ENCODE data around the gene FOXN1. TPM values are rescaled to one million over a fixed set of nuclear protein-coding genes. Genes with fewer than 3 reads are reported as not detected.

FOXN1 gene
- total and polyA plus RNA-seq, 2 of the 4 experiments (the other 2 are of a cell fraction), result not detected

GRCh38 chr17:28501421-28502284 is 4.5 kb upstream of the FOXN1 start:
- no TSS peak for BruUV-seq (replicated peaks)
- in situ Hi-C loops (cut with MboI; ENCODE audit: low sequenced_read_pairs), result no loop called here
- H4K5ac ChIP-seq (ENCODE audit: low read depth, low read length), result no peak overlapping the region

More at GRCh38 chr17:28501421-28502284, 4.5 kb upstream of the FOXN1 start:
- Histone ChIP-seq H3K56ac (ENCODE audit: extremely low read depth, insufficient read depth, low read length) (no peak overlapping the region), H3K9me1 (ENCODE audit: insufficient read depth, low read length) (no peaks in the 10 kb centered on the region), H2AK9ac (replicated peaks; ENCODE audit: low read depth, low read length, poor library complexity) (no peak overlapping the region), H3K27me3 (ENCODE audit: control insufficient read depth, insufficient read depth, low read length) (peaks cover 66% of the 10 kb centered on the region), H3K9me3 (ENCODE audit: control insufficient read depth, insufficient read depth, low read length) (no peaks in the 10 kb centered on the region), H3K4me3 (ENCODE audit: insufficient read depth, low read depth, low read length) (no peak overlapping the region), H2AFZ (replicated peaks; ENCODE audit: low read length, poor library complexity) (peak overlapping the region; percentile 33), H3K79me1 (ENCODE audit: low read depth in 1 of 2, low read length in 2 of 2) (no peaks in the 10 kb centered on the region), H4K20me1 (ENCODE audit: insufficient read depth, low read length) (no peaks in the 10 kb centered on the region), H3K4me2 (ENCODE audit: low read depth, low read length) (no peak overlapping the region), H3K14ac (replicated peaks; ENCODE audit: low read depth, low read length) (no peak overlapping the region), H2AK5ac (ENCODE audit: low read depth, low read length) (no peak overlapping the region), H3K36me3 (ENCODE audit: control insufficient read depth, insufficient read depth, low read length) (no peaks in the 10 kb centered on the region), H4K8ac (ENCODE audit: low read depth in 2 of 2, low read length in 2 of 2) (no peak overlapping the region), H3K9ac (ENCODE audit: low read depth, low read length) (no peak overlapping the region), H2BK20ac (ENCODE audit: low read depth, low read length) (no peak overlapping the region), H3K27ac (ENCODE audit: insufficient read depth, low read length) (no peak overlapping the region), H3K4me1 (ENCODE audit: control insufficient read depth, insufficient read depth, low read length) (no peaks in the 10 kb centered on the region), H2BK15ac (ENCODE audit: low read depth, low read length) (no peak overlapping the region), H2BK5ac (ENCODE audit: low read depth, low read length, poor library complexity, severe bottlenecking) (no peak overlapping the region), H3K4ac (ENCODE audit: low read depth, low read length) (no peak overlapping the region), H4K91ac (ENCODE audit: insufficient read depth, low read depth, low read length) (no peak overlapping the region), H2BK120ac (ENCODE audit: low read depth, low read length) (no peak overlapping the region), H3K23ac (ENCODE audit: low read depth, low read length) (no peak overlapping the region), H3K18ac (ENCODE audit: low read depth, low read length) (no peak overlapping the region)
- POLR2A ChIA-PET (ENCODE audit: unreplicated experiment), result no interaction called here
- WGBS, 2 experiments (ENCODE audit: extremely low coverage in 2 of 2, insufficient read length in 1 of 2), result 100% methylated on average over 1 of the region's 3 CpGs; no CpG with 5 or more reads in 1 of the 2 experiments
- no peak for ATAC-seq (ENCODE audit: low read depth)
- CTCF ChIA-PET, result no interaction called here
- no peak for DNase-seq
- dilution Hi-C loops (cut with HindIII; ENCODE audit: low sequenced_read_pairs, unreplicated experiment), result no loop called here
- TF ChIP-seq CEBPB (IDR thresholded peaks at IDR 0.05; ENCODE audit: low read depth, low read length) (no peak), ELK1 (IDR thresholded peaks at IDR 0.05; ENCODE audit: borderline replicate concordance, low read depth, low read length) (no peak), NFE2L2 (IDR thresholded peaks at IDR 0.05; ENCODE audit: low read depth, low read length) (no peak), MXI1 (IDR thresholded peaks at IDR 0.05; ENCODE audit: borderline replicate concordance, low read depth, low read length) (no peak), CTCF (conservative IDR thresholded peaks at IDR 0.05; ENCODE audit: low read depth, low read length) (no peak), MAZ (IDR thresholded peaks at IDR 0.05; ENCODE audit: borderline replicate concordance, low read depth, low read length) (no peak), USF2 (IDR thresholded peaks at IDR 0.05; ENCODE audit: low read depth, low read length) (no peak), CHD1 (IDR thresholded peaks at IDR 0.05; ENCODE audit: low read depth, low read length) (no peak), RFX5 (IDR thresholded peaks at IDR 0.05; ENCODE audit: low read depth, low read length) (no peak), POLR2A (IDR thresholded peaks at IDR 0.05; ENCODE audit: low read depth, low read length) (no peak), SMC3 (IDR thresholded peaks at IDR 0.05; ENCODE audit: low read depth, low read length) (no peak), RCOR1 (IDR thresholded peaks at IDR 0.05; ENCODE audit: insufficient replicate concordance, low read length) (no peak), BHLHE40 (IDR thresholded peaks at IDR 0.05; ENCODE audit: low read depth, low read length) (no peak), FOS (IDR thresholded peaks at IDR 0.05; ENCODE audit: low read depth, low read length) (no peak)
- intact Hi-C loops (cut with micrococcal nuclease), result no loop called here
